Fibroblast of villous mesenchyme (primary cell): ENCODE results near the gene TMEM238. TPM values are rescaled to one million over a fixed set of nuclear protein-coding genes. Genes with fewer than 3 reads are reported as not detected.

Experiments used
- DNase-seq: peaks from one replicate; pipeline ENCODE4 v3.0.0-alpha.2; 2010; ENCODE audit warnings: low read depth
- H3K4me3 ChIP-seq: 2 replicates; pipeline ENCODE4 v1.5.1; 2011; ENCODE audit warnings: low read depth, mild to moderate bottlenecking, low read length
- total RNA-seq: library from RNA; depleted of rRNA; stranded (reverse); fragments of >200 nt; gene quantifications from 2 replicates; pipeline ENCODE4 v1.2.3, GENCODE V29; 2012
- TF ChIP-seq, protein P1 (sequence below): IDR thresholded peaks from 2 replicates; pipeline ENCODE4 v1.5.1; 2012; ENCODE audit warnings: low read depth, mild to moderate bottlenecking, low read length; ENCODE audit not compliant: insufficient read depth

Gene TMEM238
- total RNA-seq, 1 donor = not detected

DNA sequence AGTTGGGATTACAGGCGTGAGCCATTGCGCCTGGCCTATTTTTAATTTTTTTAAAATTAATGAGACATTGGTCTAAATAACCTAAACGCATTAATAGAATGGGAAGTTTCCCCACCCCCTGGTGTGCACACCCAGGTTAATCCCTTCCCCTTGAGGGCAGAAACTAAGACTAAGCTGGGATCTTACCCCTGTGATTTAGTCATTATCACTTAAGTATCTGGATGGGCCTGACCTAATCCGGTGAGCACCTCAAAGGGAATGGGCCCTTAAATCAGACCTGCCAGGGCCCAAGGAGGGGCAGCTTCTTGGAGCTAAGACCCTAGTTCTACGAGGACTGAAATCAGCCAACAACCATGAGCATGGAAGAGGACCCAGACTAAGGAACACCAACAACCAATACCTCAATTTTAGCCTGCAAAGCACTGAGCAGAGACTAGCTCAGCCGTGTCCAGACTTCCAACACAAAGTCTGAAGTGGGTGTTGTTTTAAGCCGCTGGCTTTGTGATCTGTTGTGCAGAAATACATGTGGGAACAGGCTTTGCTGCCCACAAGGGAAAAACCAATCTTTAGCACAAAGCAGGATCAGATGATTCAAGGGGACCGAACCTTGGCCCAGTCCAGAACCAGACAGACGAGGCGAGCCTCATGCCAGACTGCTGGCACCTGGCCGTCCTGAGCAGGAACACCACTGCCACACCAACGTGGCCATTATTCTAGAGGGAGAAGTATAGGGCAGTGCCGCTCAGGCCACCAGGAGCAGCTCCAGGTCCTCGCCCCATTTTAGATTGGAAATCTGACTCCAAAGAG, 16.4 kb upstream of the TMEM238 start:
- TF ChIP-seq, protein P1, sequence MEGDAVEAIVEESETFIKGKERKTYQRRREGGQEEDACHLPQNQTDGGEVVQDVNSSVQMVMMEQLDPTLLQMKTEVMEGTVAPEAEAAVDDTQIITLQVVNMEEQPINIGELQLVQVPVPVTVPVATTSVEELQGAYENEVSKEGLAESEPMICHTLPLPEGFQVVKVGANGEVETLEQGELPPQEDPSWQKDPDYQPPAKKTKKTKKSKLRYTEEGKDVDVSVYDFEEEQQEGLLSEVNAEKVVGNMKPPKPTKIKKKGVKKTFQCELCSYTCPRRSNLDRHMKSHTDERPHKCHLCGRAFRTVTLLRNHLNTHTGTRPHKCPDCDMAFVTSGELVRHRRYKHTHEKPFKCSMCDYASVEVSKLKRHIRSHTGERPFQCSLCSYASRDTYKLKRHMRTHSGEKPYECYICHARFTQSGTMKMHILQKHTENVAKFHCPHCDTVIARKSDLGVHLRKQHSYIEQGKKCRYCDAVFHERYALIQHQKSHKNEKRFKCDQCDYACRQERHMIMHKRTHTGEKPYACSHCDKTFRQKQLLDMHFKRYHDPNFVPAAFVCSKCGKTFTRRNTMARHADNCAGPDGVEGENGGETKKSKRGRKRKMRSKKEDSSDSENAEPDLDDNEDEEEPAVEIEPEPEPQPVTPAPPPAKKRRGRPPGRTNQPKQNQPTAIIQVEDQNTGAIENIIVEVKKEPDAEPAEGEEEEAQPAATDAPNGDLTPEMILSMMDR = no peak

DNA sequence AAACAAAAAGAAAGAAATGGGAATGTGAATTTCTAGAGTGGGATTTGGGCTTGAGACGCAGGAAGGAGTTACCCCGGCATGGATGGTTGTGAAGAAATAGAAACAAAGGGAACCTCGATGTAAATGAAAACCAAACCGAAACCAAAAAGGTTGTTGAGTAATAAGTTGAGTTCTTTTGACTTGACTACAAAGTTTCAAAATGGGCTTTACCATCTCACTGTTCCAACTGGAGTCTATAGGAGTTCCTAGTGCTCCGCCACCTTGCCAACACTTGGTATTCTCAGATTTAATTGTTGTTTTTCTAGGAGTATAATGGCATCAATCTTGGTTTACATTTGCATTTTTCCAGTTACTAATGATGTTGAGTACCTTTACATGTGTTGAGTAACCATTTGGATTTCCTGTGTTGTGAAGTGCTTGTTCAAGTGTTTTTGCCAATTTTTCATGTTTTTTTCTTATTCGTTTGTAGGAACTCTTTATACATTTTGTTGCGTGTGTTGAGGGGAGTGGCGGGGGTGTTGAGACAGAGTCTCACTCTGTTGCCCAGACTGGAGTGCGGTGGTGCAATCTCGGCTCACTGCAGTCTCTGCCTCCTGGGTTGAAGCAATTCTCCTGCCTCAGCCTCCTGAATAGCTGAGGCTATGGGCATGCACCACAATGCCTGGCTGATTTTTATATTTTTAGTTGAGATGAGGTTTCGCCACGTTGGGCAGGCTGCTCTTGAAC, 14.3 kb upstream of the TMEM238 start:
- TF ChIP-seq, protein P1 = no peak
- DNase-seq = no peak
- H3K4me3 ChIP-seq = no peak overlapping the region

More for the DNA sequence above, 16.4 kb upstream of the TMEM238 start:
- DNase-seq = no peak
- H3K4me3 ChIP-seq = no peak overlapping the region

DNA sequence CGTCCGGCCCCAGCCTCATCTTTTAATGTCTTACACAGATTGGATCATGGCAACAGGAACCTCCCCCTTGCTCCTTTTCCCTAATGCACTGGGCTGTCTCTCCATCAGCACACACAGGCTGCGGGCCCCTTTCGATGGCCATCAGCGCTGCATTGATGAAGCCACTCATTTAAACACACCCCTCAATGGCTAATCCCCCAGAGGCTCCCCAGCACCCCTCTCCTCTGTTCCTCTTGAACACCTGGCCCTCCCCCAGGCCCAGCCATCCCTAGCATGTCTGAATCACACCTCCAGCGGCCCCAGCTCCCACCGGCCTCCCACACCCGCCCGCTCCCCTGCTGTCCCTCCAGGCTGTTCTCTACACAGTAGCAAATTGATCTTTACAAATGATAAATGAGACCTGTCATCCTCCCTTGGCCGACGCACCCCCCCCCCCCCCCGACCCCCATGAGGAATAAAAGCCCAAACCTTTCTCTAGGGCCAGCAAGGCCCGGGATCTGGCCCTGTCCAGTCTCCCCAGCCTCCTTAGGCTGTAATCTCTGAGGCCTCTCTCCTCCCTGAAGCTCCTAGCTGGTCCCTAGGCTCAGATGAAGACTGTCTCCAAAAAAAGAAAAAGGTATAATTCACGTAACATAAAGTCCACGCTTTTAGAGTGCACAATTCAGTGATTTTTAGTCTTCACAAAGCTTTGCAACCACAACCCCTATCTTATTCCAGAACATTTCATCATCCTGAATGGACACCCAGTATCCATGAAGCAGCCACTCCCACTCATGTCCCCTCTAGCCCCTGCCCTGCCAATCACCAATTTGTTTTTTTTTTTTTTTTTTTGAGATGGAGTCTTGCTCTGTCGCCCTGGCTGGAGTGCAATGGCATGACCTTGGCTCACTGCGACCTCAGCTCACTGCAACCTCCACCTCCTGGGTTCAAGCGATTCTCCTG, 9.0 kb upstream of the TMEM238 start:
- TF ChIP-seq, protein P1 = no peak
- no peak for DNase-seq
- H3K4me3 ChIP-seq = no peak overlapping the region

DNA sequence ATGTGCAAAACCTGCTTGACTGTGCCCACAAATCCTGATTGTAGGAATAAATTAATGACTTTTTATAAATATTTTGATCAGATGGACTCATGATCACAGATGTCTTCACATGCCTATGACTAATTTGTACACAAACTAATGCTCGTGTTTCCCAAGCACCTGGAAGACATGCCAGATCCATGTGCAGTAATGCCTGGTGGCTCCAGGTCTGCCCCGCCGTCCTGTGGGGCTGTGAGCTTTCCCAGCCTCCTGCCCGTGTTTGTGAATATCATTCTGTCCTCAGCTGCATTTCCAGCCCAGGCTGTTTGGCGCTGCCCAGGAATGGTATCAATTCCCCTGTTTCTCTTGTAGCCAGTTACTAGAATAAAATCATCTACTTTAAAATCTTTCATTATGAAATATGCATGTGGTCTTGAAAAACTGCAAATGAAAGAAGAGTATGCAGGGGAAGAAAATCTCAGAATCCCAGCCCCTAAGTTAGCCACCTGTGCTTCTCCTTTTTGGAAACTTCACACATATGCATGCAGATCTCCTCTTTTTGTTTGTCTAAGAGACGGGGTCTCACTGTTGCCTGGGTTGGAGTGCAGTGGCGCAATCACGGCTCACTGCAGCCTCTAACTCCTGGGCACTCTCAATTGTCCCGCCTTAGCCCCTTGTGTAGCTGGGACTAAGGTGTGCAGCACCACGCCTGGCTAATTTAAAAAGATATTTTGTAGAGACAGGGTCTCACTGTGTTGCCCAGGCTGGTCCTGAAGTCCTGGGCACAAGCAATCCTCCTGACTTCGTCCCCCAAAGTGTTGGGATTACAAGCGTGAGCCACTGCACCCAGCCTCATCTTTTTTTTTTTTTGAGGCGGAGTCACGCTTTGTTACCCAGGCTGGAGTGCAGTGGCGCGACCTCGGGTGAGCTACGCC, 7.9 kb upstream of the TMEM238 start:
- DNase-seq = peak; percentile 67
- TF ChIP-seq, protein P1 = no peak
- no peak overlapping the region for H3K4me3 ChIP-seq

DNA sequence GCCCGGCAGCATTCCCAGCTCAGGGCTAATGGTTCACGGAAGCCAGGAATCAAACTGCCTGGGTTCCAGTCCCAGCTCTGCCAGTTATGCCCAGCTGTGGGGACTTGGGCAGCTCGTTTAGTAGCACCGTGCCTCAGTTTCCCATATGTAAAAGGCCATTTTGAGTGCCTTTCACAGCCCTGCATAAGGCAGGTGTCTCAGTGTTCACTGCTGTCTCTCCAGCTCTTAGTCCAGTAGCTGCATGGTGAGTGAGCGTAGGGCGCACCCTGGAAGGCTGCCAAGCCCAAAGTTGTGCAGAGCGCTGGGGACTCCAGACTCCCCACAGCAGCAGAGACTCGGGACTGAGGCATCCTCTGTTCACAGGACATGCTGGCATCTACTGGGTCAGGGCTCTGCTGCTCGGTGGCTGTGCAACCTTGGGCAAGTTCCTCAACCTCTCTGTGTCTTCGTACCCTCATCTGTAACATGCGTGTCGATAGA, 7.1 kb upstream of the TMEM238 start:
- TF ChIP-seq, protein P1 = no peak
- DNase-seq = no peak
- no peak overlapping the region for H3K4me3 ChIP-seq
